Fibroblast of lung (primary cell): ENCODE results near the gene ZNRF4.

Experiments used
- CTCF ChIP-seq, 2 donors: IDR thresholded peaks in 1 of 2; conservative IDR thresholded peaks in 1 of 2; 1 replicate in 1 of 2; 2 replicates in 1 of 2; pipeline ENCODE4 v1.5.1; 2011 to 2012; ENCODE audit warnings: low read length in 2 of 2, control low read depth in 1 of 2, inconsistent platforms in 1 of 2, low read depth in 1 of 2, mild to moderate bottlenecking in 1 of 2
- EZH2 ChIP-seq: IDR thresholded peaks from 2 replicates; pipeline ENCODE4 v1.5.1; 2012; ENCODE audit warnings: low read length, control low read depth, mild to moderate bottlenecking; ENCODE audit errors: missing control alignments

DNA sequence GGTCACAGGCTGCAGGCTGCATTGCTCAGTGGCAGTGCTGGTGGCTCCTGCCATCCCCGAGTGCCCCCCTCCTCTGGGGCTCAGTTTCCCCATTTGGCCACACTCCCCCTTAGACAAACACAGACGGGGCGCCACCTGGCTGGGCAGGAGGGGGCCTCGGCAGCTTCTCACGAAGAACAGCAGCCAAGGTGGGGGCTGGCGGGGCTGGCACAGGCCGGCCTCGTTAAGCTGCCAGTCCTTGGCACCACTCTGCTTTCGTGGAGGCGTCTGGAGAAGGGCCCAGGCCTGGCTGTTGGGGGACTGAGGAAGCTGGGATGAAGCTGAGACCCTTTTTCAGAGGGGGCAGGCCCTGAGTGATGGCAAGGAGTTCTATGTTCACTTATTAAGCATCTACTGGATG, 3.7 kb upstream of the ZNRF4 start:
- no peak for TF ChIP-seq CTCF (conservative IDR thresholded peaks at IDR 0.05 in 1 of 2, IDR thresholded peaks at IDR 0.05 in 1 of 2; ENCODE audit: low read depth in 1 of 2, low read length in 2 of 2)
- no peak for TF ChIP-seq EZH2
